ENCODE measurements around the gene ADAMTS3. TPM values are rescaled to one million over a fixed set of nuclear protein-coding genes. Genes with fewer than 3 reads are reported as not detected.

Gene ADAMTS3
- total RNA-seq, 1 experiment from 2014 or later: 0.39 TPM

- DNase-seq (ENCODE audit: low read depth, low spot score): no peak
- Histone ChIP-seq H3K4me3 (ENCODE audit: low read depth in 2 of 2, low read length in 2 of 2) (no peak overlapping the region), H3K9me3 (ENCODE audit: control insufficient read depth, insufficient read depth, low read depth, low read length) (no peaks in the 10 kb centered on the region), H3K27me3 (ENCODE audit: control insufficient read depth, insufficient read depth, low read length) (no peaks in the 10 kb centered on the region), H3K4me1 (ENCODE audit: control insufficient read depth, insufficient read depth, low read length) (no peaks in the 10 kb centered on the region), H3K27ac (ENCODE audit: low read length) (no peak overlapping the region), H3K36me3 (ENCODE audit: control insufficient read depth, insufficient read depth, low read length) (no peaks in the 10 kb centered on the region)
- no peak for TF ChIP-seq CTCF (IDR thresholded peaks at IDR 0.05)
- TF ChIP-seq, protein P1, sequence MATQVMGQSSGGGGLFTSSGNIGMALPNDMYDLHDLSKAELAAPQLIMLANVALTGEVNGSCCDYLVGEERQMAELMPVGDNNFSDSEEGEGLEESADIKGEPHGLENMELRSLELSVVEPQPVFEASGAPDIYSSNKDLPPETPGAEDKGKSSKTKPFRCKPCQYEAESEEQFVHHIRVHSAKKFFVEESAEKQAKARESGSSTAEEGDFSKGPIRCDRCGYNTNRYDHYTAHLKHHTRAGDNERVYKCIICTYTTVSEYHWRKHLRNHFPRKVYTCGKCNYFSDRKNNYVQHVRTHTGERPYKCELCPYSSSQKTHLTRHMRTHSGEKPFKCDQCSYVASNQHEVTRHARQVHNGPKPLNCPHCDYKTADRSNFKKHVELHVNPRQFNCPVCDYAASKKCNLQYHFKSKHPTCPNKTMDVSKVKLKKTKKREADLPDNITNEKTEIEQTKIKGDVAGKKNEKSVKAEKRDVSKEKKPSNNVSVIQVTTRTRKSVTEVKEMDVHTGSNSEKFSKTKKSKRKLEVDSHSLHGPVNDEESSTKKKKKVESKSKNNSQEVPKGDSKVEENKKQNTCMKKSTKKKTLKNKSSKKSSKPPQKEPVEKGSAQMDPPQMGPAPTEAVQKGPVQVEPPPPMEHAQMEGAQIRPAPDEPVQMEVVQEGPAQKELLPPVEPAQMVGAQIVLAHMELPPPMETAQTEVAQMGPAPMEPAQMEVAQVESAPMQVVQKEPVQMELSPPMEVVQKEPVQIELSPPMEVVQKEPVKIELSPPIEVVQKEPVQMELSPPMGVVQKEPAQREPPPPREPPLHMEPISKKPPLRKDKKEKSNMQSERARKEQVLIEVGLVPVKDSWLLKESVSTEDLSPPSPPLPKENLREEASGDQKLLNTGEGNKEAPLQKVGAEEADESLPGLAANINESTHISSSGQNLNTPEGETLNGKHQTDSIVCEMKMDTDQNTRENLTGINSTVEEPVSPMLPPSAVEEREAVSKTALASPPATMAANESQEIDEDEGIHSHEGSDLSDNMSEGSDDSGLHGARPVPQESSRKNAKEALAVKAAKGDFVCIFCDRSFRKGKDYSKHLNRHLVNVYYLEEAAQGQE (IDR thresholded peaks at IDR 0.05; ENCODE audit: insufficient read depth in 1 of 2, low read depth in 2 of 2, low read length in 1 of 2): no peak
- TF ChIP-seq POLR2AphosphoS5 (IDR thresholded peaks at IDR 0.05; ENCODE audit: low read depth, low read length): no peak
- TF ChIP-seq TCF7L2 (IDR thresholded peaks at IDR 0.05; ENCODE audit: low read depth, low read length): no peak
- no peak for TF ChIP-seq SIN3A (IDR thresholded peaks at IDR 0.05; ENCODE audit: borderline replicate concordance, insufficient read depth, low read depth, low read length)
- no peak for ATAC-seq
- CTCF ChIA-PET: no interaction called here
- in situ Hi-C loops (cut with HindIII; ENCODE audit: low pct_unique_long_range_greater_than_20kb, low sequenced_read_pairs): no loop called here
- POLR2A ChIA-PET: no interaction called here
- BruUV-seq (replicated peaks): no TSS peak
- intact Hi-C loops (cut with micrococcal nuclease; ENCODE audit: unreplicated experiment): no loop called here
Observed at GRCh38 chr4:72376901-72377300, 192.1 kb downstream of the ADAMTS3 start.

- Histone ChIP-seq H3K36me3 (ENCODE audit: control insufficient read depth, insufficient read depth, low read length) (no peaks in the 10 kb centered on the region), H3K9me3 (ENCODE audit: control insufficient read depth, insufficient read depth, low read depth, low read length) (no peaks in the 10 kb centered on the region), H3K4me3 (ENCODE audit: low read depth in 2 of 2, low read length in 2 of 2) (no peak overlapping the region), H3K27me3 (ENCODE audit: control insufficient read depth, insufficient read depth, low read length) (no peaks in the 10 kb centered on the region), H3K4me1 (ENCODE audit: control insufficient read depth, insufficient read depth, low read length) (no peaks in the 10 kb centered on the region), H3K27ac (ENCODE audit: low read length) (no peak overlapping the region)
- ATAC-seq: no peak
- intact Hi-C loops (cut with micrococcal nuclease; ENCODE audit: unreplicated experiment) (no loop called here), in situ Hi-C loops (cut with HindIII; ENCODE audit: low pct_unique_long_range_greater_than_20kb, low sequenced_read_pairs) (no loop called here)
- BruUV-seq (replicated peaks): no TSS peak
- DNase-seq (ENCODE audit: low read depth, low spot score): no peak
- no peak for TF ChIP-seq TCF7L2 (IDR thresholded peaks at IDR 0.05; ENCODE audit: low read depth, low read length)
- TF ChIP-seq POLR2AphosphoS5 (IDR thresholded peaks at IDR 0.05; ENCODE audit: low read depth, low read length): no peak
- TF ChIP-seq CTCF (IDR thresholded peaks at IDR 0.05): no peak
- ChIA-PET POLR2A (no interaction called here), CTCF (no interaction called here)
Observed at GRCh38 chr4:72375073-72375736, 193.8 kb downstream of the ADAMTS3 start.

All from Panc1 (cell line).